IPS DF 19.7 (cell line): Measurements from ENCODE around the gene ALOX12B.
"Not testable (repeated sequence)": the region's sequence is repeated elsewhere in the genome, so short reads cannot be mapped to it uniquely, and the experiment has no call there.

Experiments
- DNase-seq: peaks from one replicate; pipeline ENCODE4 v3.0.0-alpha.2; 2013; ENCODE audit warnings: low read depth, low spot score

Gene ALOX12B

GRCh38 chr17:8044819-8045810 lies 42.4 kb downstream of the ALOX12B start:
- DNase-seq = no peak

- no peak for DNase-seq
Observed at GRCh38 chr17:8041979-8042378, 45.5 kb downstream of the ALOX12B start.

GRCh38 chr17:8041249-8041928 lies 46.1 kb downstream of the ALOX12B start:
- DNase-seq = no peak

GRCh38 chr17:8039611-8040168 lies 47.8 kb downstream of the ALOX12B start:
- DNase-seq = no peak

GRCh38 chr17:8038954-8039610 lies 48.4 kb downstream of the ALOX12B start, which contains the start of gene ALOX15B:
Gene ALOX15B, plus strand, starts transcription at chr17:8039059. Its CDS starts 97 bp downstream, at chr17:8039156.
- no peak for DNase-seq

GRCh38 chr17:8032442-8032841 lies 55.1 kb downstream of the ALOX12B start:
- no peak for DNase-seq

GRCh38 chr17:8031950-8032349 lies 55.6 kb downstream of the ALOX12B start:
- no peak for DNase-seq

GRCh38 chr17:8031261-8031661 lies 56.3 kb downstream of the ALOX12B start:
- no peak for DNase-seq

- DNase-seq = no peak
Observed at GRCh38 chr17:8029121-8029520, 58.4 kb downstream of the ALOX12B start.

- DNase-seq = no peak
Observed at GRCh38 chr17:8025176-8025911, 62.2 kb downstream of the ALOX12B start.

GRCh38 chr17:8024161-8024560 lies 63.4 kb downstream of the ALOX12B start:
- DNase-seq = not testable (repeated sequence)
